B cell (primary cell): Measurements from ENCODE around the gene FRYL. TPM values are rescaled to one million over a fixed set of nuclear protein-coding genes. Genes with fewer than 3 reads are reported as not detected.
A peak's percentile ranks its signal among the peaks of the same experiment; 100 is the strongest.

ENCODE experiments used
- ATAC-seq: fragments of 200-7000 bp; cut with Tn5 transposase; one replicate; pipeline ENCODE4 v1.10.0; 2021; ENCODE audit warnings: low read depth, mild to moderate bottlenecking, moderate number of reproducible peaks, moderate library complexity
- CTCF ChIA-PET: fragments of 350-600 bp; sonication (Branson Sonifier 250); formaldehyde crosslinking; loops from one replicate; lab custom pipeline; 2021; ENCODE audit warnings: antibody characterized with exemption, inconsistent platforms; lab: Charles Lee
- POLR2A ChIA-PET: fragments of 350-600 bp; sonication (Branson Sonifier 250); formaldehyde crosslinking; loops from one replicate; lab custom pipeline; 2021; ENCODE audit warnings: antibody characterized with exemption; lab: Charles Lee
- DNase-seq: peaks from one replicate; pipeline ENCODE4 v3.0.0; 2013
- H2AFZ ChIP-seq: 2 replicates; pipeline ENCODE4 v1.6.1; 2012; ENCODE audit warnings: mild to moderate bottlenecking, low read depth, low read length; ENCODE audit not compliant: insufficient read depth, poor library complexity, severe bottlenecking
- H3K27ac ChIP-seq, 2 donors: 1 replicate in 1 of 2; 2 replicates in 1 of 2; pipeline ENCODE4 v1.5.1; 2012 to 2013; ENCODE audit warnings: low read length in 2 of 2, mild to moderate bottlenecking in 2 of 2, moderate library complexity in 1 of 2
- H3K27me3 ChIP-seq, 4 experiments: fragments of 200-600 bp in 1 of 4; sonication (generic) in 1 of 4; replicated peaks in 1 of 4; 1 replicate in 2 of 4; 2 replicates in 2 of 4; pipeline versions ENCODE4 v1.6.1 to v1.7.0; 2013 to 2016; ENCODE audit warnings: low read length in 3 of 4, mild to moderate bottlenecking in 2 of 4, mixed read lengths in 1 of 4, moderate library complexity in 1 of 4; ENCODE audit not compliant: insufficient read depth in 4 of 4, control insufficient read depth in 3 of 4; ENCODE audit errors: control extremely low read depth in 1 of 4
- H3K36me3 ChIP-seq, 2 experiments: replicated peaks in 1 of 2; 1 replicate in 1 of 2; 2 replicates in 1 of 2; pipeline versions ENCODE4 v1.6.1 to v1.7.1; 2013; ENCODE audit warnings: low read length in 1 of 2; ENCODE audit not compliant: insufficient read depth in 2 of 2, control insufficient read depth in 1 of 2; ENCODE audit errors: control extremely low read depth in 1 of 2, extremely low read depth in 1 of 2
- H3K4me1 ChIP-seq, 2 donors: fragments of 200-600 bp in 1 of 2; sonication (generic) in 1 of 2; 1 replicate in 1 of 2; 2 replicates in 1 of 2; pipeline versions ENCODE4 v1.5.1 to v1.6.1; 2013 to 2017; ENCODE audit warnings: low read length in 2 of 2; ENCODE audit not compliant: control insufficient read depth in 2 of 2, insufficient read depth in 2 of 2
- H3K4me2 ChIP-seq: replicated peaks from 2 replicates; pipeline ENCODE3; 2012; ENCODE audit warnings: mild to moderate bottlenecking, low read depth, low read length; ENCODE audit not compliant: poor library complexity, severe bottlenecking
- H3K4me3 ChIP-seq, 5 experiments: fragments of 200-600 bp in 1 of 5; sonication (generic) in 1 of 5; 1 replicate in 3 of 5; 2 replicates in 2 of 5; pipeline versions ENCODE4 v1.5.1 to v1.7.0; 2011 to 2016; ENCODE audit warnings: low read length in 4 of 5, mild to moderate bottlenecking in 4 of 5, low read depth in 2 of 5, control low read depth in 1 of 5, moderate library complexity in 1 of 5; ENCODE audit not compliant: insufficient read depth in 1 of 5; ENCODE audit errors: control extremely low read depth in 1 of 5, extremely low read depth in 1 of 5
- H3K79me2 ChIP-seq: fragments of 200-600 bp; sonication (generic); one replicate; pipeline ENCODE4 v1.6.0; 2016; ENCODE audit warnings: low read length; ENCODE audit not compliant: control insufficient read depth, insufficient read depth
- H3K9ac ChIP-seq: fragments of 200-600 bp; sonication (generic); 2 replicates; pipeline ENCODE4 v1.6.1; 2017; ENCODE audit warnings: mild to moderate bottlenecking, low read length, moderate library complexity
- H3K9me3 ChIP-seq, 3 donors: one replicate each; pipeline versions ENCODE4 v1.6.1 to v1.7.1; 2013; ENCODE audit warnings: low read length in 2 of 3; ENCODE audit not compliant: control insufficient read depth in 2 of 3, insufficient read depth in 1 of 3; ENCODE audit errors: control extremely low read depth in 1 of 3
- H4K20me1 ChIP-seq: 2 replicates; pipeline ENCODE4 v1.6.0; 2012; ENCODE audit warnings: mild to moderate bottlenecking, low read length; ENCODE audit not compliant: insufficient read depth, control insufficient read depth, poor library complexity, severe bottlenecking
- H3K27ac Mint-ChIP-seq: one replicate; pipeline ENCODE4 v1.8.0; 2021; ENCODE audit warnings: mixed read lengths
- H3K27me3 Mint-ChIP-seq: one replicate; pipeline ENCODE4 v1.8.0; 2021; ENCODE audit warnings: mixed read lengths
- H3K4me1 Mint-ChIP-seq: one replicate; pipeline ENCODE4 v1.8.0; 2021; ENCODE audit warnings: mixed read lengths
- H3K4me3 Mint-ChIP-seq: one replicate; pipeline ENCODE4 v1.8.0; 2021; ENCODE audit warnings: mixed read lengths
- H3K9me3 Mint-ChIP-seq: one replicate; pipeline ENCODE4 v1.8.0; 2022; ENCODE audit warnings: mixed read lengths; ENCODE audit not compliant: insufficient read depth
- EZH2 ChIP-seq: IDR thresholded peaks from 2 replicates; pipeline ENCODE4 v1.6.1; 2012; ENCODE audit warnings: borderline replicate concordance, low read depth, mild to moderate bottlenecking, moderate library complexity, low read length; ENCODE audit not compliant: insufficient read depth, poor library complexity, severe bottlenecking
- WGBS: methylation state at CpG from one replicate; pipeline ENCODE4 v1.1.5; 2013; ENCODE audit warnings: missing lambda C conversion rate; ENCODE audit not compliant: insufficient coverage; 5-methylcytosine and 5-hydroxymethylcytosine counted together
- intact Hi-C: fragments of 100-400 bp; cut with micrococcal nuclease; formaldehyde crosslinking; loops from one replicate; pipeline ENCODE4 v1.10.0; 2022
- polyA plus RNA-seq: library from polyadenylated mRNA; depleted of rRNA; stranded (reverse); fragments of >200 nt; gene quantifications from 2 replicates; pipeline ENCODE4 v1.2.3, GENCODE V29; 2012
- total RNA-seq, 2 donors: library from RNA; stranded (reverse); fragments of 120-200 nt in 1 of 2; gene quantifications; 1 replicate in 1 of 2; 2 replicates in 1 of 2; pipeline versions ENCODE4 v1.2.3 to v1.2.4, GENCODE V29; 2013 to 2022
- TF ChIP-seq, protein P1 (sequence below): fragments of 200-600 bp; IDR thresholded peaks from one replicate; pipeline ENCODE4 v1.8.0; 2022; ENCODE audit warnings: antibody characterized with exemption, mild to moderate bottlenecking

Gene FRYL
- total and polyA plus RNA-seq, 2 donors (not counting 1 experiment from before 2014, with no cell fraction given) = 15.5 to 138 TPM

- intact Hi-C loops = loop anchor here (10.0 kb wide), 2 partner anchors 54 to 86 kb away; no protein-coding TSS in a partner anchor
- H3K36me3 ChIP-seq = peaks cover 0 to under 1% of the 10 kb centered on the region in 2 experiments
- Mint-ChIP-seq H3K9me3 (no peaks in the 10 kb centered on the region), H3K4me1 (peaks cover 45% of the 10 kb centered on the region), H3K27me3 (no peaks in the 10 kb centered on the region), H3K4me3 (no peak overlapping the region), H3K27ac (no peak overlapping the region)
- H2AFZ ChIP-seq = no peak overlapping the region
- H3K27me3 ChIP-seq = no peaks in the 10 kb centered on the region
- peaks cover 22% of the 10 kb centered on the region for H4K20me1 ChIP-seq
- no peak for ATAC-seq
- DNase-seq = no peak
- H3K9me3 ChIP-seq = no peaks in the 10 kb centered on the region
- no peak overlapping the region for H3K4me3 ChIP-seq
- ChIA-PET CTCF (no interaction called here), POLR2A (no interaction called here)
- no peak overlapping the region for H3K9ac ChIP-seq
- WGBS = no CpG with 5 or more reads among the region's 1 CpG
- no peak for TF ChIP-seq EZH2
- TF ChIP-seq, protein P1, sequence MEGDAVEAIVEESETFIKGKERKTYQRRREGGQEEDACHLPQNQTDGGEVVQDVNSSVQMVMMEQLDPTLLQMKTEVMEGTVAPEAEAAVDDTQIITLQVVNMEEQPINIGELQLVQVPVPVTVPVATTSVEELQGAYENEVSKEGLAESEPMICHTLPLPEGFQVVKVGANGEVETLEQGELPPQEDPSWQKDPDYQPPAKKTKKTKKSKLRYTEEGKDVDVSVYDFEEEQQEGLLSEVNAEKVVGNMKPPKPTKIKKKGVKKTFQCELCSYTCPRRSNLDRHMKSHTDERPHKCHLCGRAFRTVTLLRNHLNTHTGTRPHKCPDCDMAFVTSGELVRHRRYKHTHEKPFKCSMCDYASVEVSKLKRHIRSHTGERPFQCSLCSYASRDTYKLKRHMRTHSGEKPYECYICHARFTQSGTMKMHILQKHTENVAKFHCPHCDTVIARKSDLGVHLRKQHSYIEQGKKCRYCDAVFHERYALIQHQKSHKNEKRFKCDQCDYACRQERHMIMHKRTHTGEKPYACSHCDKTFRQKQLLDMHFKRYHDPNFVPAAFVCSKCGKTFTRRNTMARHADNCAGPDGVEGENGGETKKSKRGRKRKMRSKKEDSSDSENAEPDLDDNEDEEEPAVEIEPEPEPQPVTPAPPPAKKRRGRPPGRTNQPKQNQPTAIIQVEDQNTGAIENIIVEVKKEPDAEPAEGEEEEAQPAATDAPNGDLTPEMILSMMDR = no peak
- no peak overlapping the region for H3K4me2 ChIP-seq
- peaks cover 3 to 17% of the 10 kb centered on the region in 2 donors for H3K4me1 ChIP-seq
- H3K27ac ChIP-seq = no peak overlapping the region
- H3K79me2 ChIP-seq = peaks cover 52% of the 10 kb centered on the region
Measured at GRCh38 chr4:48688953-48689352, 91.1 kb downstream of the FRYL start.

GRCh38 chr4:48687313-48688051 lies 92.6 kb downstream of the FRYL start:
- H3K9me3 Mint-ChIP-seq = no peaks in the 10 kb centered on the region
- no peak for ATAC-seq
- Histone ChIP-seq H3K36me3 (peaks cover 0 to 2% of the 10 kb centered on the region in 2 experiments), H3K79me2 (peaks cover 44% of the 10 kb centered on the region), H3K4me1 (peaks cover 6 to 20% of the 10 kb centered on the region in 2 donors), H3K9me3 (no peaks in the 10 kb centered on the region), H3K27ac (peak overlapping the region in 1 of 2 donors; percentile 33), H3K27me3 (no peaks in the 10 kb centered on the region), H4K20me1 (peaks cover 16% of the 10 kb centered on the region), H3K4me2 (no peak overlapping the region), H3K4me3 (no peak overlapping the region), H2AFZ (no peak overlapping the region), H3K9ac (no peak overlapping the region)
- intact Hi-C loops = loop anchor here (10.0 kb wide), 2 partner anchors 53 to 87 kb away; no protein-coding TSS in a partner anchor
- CTCF ChIA-PET = no interaction called here
- 96% methylated on average over 4 of the region's 10 CpGs for WGBS
- H3K27ac Mint-ChIP-seq = no peak overlapping the region
- POLR2A ChIA-PET = no interaction called here
- no peaks in the 10 kb centered on the region for H3K27me3 Mint-ChIP-seq
- TF ChIP-seq EZH2 = no peak
- TF ChIP-seq, protein P1 = no peak
- no peak for DNase-seq
- H3K4me1 Mint-ChIP-seq = peaks cover 51% of the 10 kb centered on the region
- no peak overlapping the region for H3K4me3 Mint-ChIP-seq
